Mesodermal cell (in vitro differentiated cells): ENCODE results near the gene CALN1.

Experiments
- H3K27ac ChIP-seq: 2 replicates; pipeline ENCODE4 v1.7.0; 2013; ENCODE audit warnings: mild to moderate bottlenecking, low read depth, low read length, moderate library complexity; ENCODE audit not compliant: severe bottlenecking
- H3K36me3 ChIP-seq: 2 replicates; pipeline ENCODE4 v1.7.1; 2013; ENCODE audit warnings: mild to moderate bottlenecking, low read length, moderate library complexity; ENCODE audit not compliant: control insufficient read depth, insufficient read depth
- H3K4me1 ChIP-seq: one replicate; pipeline ENCODE4 v1.7.1; 2013; ENCODE audit warnings: mild to moderate bottlenecking, low read length; ENCODE audit not compliant: insufficient read depth, control insufficient read depth, poor library complexity, severe bottlenecking
- H3K4me3 ChIP-seq: 2 replicates; pipeline ENCODE4 v1.7.0; 2013; ENCODE audit warnings: low read length, control low read depth, mild to moderate bottlenecking; ENCODE audit not compliant: insufficient read depth, poor library complexity, severe bottlenecking; ENCODE audit errors: extremely low read depth
- H3K9me3 ChIP-seq: 2 replicates; pipeline ENCODE4 v1.7.1; 2013; ENCODE audit warnings: mild to moderate bottlenecking, low read length, moderate library complexity; ENCODE audit not compliant: control insufficient read depth
- WGBS, 2 experiments: methylation state at CpG; one replicate each; pipeline ENCODE4 v1.1.5; 2013; ENCODE audit warnings: missing lambda C conversion rate in 2 of 2; ENCODE audit not compliant: insufficient coverage in 2 of 2; 5-methylcytosine and 5-hydroxymethylcytosine counted together

The CALN1 gene

GRCh38 chr7:72437610-72438009, 25.5 kb upstream of the CALN1 start:
- H3K27ac ChIP-seq, result no peak overlapping the region
- no peaks in the 10 kb centered on the region for H3K36me3 ChIP-seq
- H3K9me3 ChIP-seq, result no peaks in the 10 kb centered on the region
- H3K4me1 ChIP-seq, result no peaks in the 10 kb centered on the region
- H3K4me3 ChIP-seq, result no peak overlapping the region

GRCh38 chr7:72437061-72437585, 25.0 kb upstream of the CALN1 start:
- no peaks in the 10 kb centered on the region for H3K36me3 ChIP-seq
- H3K4me1 ChIP-seq, result no peaks in the 10 kb centered on the region
- no peak overlapping the region for H3K27ac ChIP-seq
- H3K4me3 ChIP-seq, result no peak overlapping the region
- WGBS, 2 experiments, result 100% methylated on average over 2 of the region's 2 CpGs; no CpG with 5 or more reads in 1 of the 2 experiments
- no peaks in the 10 kb centered on the region for H3K9me3 ChIP-seq

- Histone ChIP-seq H3K9me3 (no peaks in the 10 kb centered on the region), H3K4me1 (no peaks in the 10 kb centered on the region), H3K27ac (peak overlapping the region; percentile 24), H3K4me3 (no peak overlapping the region), H3K36me3 (no peaks in the 10 kb centered on the region)
- WGBS, 2 experiments, result 75 to 100% methylated on average over 1 to 2 of the region's 5 CpGs
Measured at GRCh38 chr7:72435925-72436480, 23.9 kb upstream of the CALN1 start.

DNA sequence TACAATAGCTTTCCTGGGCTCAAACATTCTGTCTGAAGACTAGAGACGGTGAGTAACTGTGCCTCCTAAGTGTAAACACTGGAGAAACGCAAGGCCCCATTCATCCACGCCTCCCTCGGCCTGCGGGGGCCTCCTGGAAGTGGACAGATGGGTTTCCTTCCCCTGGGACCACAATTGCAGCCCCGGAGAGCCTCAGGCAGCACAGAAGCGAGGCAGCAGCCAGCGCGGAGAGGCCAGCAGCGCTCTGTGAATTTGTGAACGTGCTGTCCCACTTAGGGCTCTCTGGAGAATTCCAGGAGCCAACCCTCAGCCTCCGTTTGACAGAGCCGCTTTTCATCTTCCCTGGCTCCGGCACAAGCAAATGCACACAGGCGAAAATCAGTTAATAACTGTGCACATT, 23.2 kb upstream of the CALN1 start:
- 77 to 90% methylated on average over 8 to 12 of the region's 15 CpGs for WGBS, 2 experiments
- H3K27ac ChIP-seq, result peak overlapping the region; percentile 30
- H3K9me3 ChIP-seq, result no peaks in the 10 kb centered on the region

DNA sequence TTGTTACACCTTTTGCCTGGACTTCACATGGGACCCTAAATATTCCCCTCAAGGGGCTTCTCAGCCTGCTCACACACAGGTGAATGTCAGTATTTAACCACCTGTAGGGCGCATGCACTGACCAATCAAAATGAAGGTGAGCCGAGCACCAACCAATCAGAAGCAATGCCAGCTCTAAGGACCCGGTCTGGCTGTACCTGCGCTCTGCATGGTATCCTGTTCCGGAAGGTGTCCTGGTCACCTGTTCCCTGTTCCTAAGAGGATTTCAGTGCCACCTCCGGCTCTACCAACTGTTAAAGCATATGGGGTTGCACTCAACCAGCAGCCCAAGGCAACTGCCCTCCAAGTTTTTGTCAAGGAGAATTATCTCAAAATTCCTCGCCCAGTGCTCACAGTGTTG, 18.4 kb upstream of the CALN1 start:
- Histone ChIP-seq H3K4me3 (no peak overlapping the region), H3K4me1 (no peaks in the 10 kb centered on the region), H3K36me3 (no peaks in the 10 kb centered on the region), H3K27ac (no peak overlapping the region), H3K9me3 (no peaks in the 10 kb centered on the region)
- 81% methylated on average over 6 of the region's 7 CpGs for WGBS, 2 experiments

More for the DNA sequence above, 23.2 kb upstream of the CALN1 start:
- H3K4me3 ChIP-seq, result no peak overlapping the region
- H3K36me3 ChIP-seq, result no peaks in the 10 kb centered on the region
- no peaks in the 10 kb centered on the region for H3K4me1 ChIP-seq

DNA sequence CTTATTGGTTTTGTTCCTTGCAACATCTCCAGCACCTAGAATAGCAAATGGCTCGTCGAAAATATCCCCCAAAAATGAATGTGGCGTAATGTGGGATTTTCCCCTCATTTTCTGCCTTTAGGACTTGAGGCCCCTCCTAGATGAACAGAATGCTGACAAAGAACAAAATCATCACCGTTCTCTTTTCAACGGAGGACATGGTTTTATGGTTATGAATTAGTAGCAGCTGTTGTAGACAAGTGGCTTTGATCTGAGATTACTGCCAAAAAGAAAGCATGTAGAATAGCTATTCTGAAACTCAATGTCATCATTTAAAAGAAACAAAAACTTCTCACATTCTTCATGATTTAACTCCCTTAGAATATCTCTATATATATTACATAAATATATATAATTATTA, 17.2 kb upstream of the CALN1 start:
- Histone ChIP-seq H3K4me1 (no peaks in the 10 kb centered on the region), H3K36me3 (no peaks in the 10 kb centered on the region), H3K9me3 (no peaks in the 10 kb centered on the region), H3K27ac (no peak overlapping the region), H3K4me3 (no peak overlapping the region)
- WGBS, 2 experiments, result 92 to 96% methylated on average over 2 to 4 of the region's 5 CpGs

GRCh38 chr7:72416846-72417245, 4.7 kb upstream of the CALN1 start:
- Histone ChIP-seq H3K9me3 (no peaks in the 10 kb centered on the region), H3K4me1 (no peaks in the 10 kb centered on the region), H3K4me3 (no peak overlapping the region), H3K27ac (no peak overlapping the region), H3K36me3 (no peaks in the 10 kb centered on the region)
- WGBS, 2 experiments, result 82 to 90% methylated on average over 8 of the region's 8 CpGs

- 90 to 91% methylated on average over 11 of the region's 11 CpGs for WGBS, 2 experiments
- Histone ChIP-seq H3K9me3 (no peaks in the 10 kb centered on the region), H3K36me3 (no peaks in the 10 kb centered on the region), H3K4me3 (no peak overlapping the region), H3K4me1 (no peaks in the 10 kb centered on the region), H3K27ac (no peak overlapping the region)
Measured at GRCh38 chr7:72415586-72415985, 3.4 kb upstream of the CALN1 start.

DNA sequence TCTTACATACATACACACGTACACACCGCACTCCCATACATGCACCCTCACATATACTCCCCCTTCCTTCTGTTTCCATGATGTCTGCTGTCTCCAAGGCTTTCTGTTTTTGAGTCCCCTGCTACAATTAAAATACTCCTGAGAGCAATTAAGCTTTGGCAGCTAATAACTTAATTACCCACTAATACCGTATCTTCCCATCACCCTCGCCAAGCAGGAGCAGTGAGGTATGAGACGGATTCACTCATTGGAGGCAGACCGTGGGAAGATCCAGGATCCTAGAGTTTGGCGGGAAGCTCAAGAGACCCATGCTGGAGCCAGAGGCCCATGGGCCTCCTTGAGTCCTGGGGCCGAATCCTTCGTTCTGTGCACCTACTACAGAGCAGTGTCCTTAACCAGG, 1.7 kb upstream of the CALN1 start:
- H3K27ac ChIP-seq, result no peak overlapping the region
- no peaks in the 10 kb centered on the region for H3K36me3 ChIP-seq
- H3K4me3 ChIP-seq, result no peak overlapping the region
- 95 to 100% methylated on average over 6 to 9 of the region's 9 CpGs for WGBS, 2 experiments
- H3K4me1 ChIP-seq, result no peaks in the 10 kb centered on the region
- no peaks in the 10 kb centered on the region for H3K9me3 ChIP-seq

DNA sequence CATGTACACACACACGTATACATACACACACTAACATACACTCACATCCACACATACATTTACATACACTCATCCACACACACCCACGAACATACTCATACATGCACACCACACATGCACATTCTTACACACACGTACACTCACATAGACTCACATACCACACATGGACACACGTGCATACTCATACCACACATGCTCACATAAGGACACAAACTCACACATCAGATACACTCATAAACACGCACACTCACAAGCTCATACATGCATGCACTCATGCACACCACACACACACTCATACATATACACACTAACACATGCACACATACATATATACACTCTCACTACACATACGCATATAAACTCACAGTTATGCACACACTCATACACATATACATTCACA, 1.2 kb upstream of the CALN1 start:
- H3K4me1 ChIP-seq, result no peaks in the 10 kb centered on the region
- H3K27ac ChIP-seq, result no peak overlapping the region
- WGBS, 2 experiments, result 81 to 90% methylated on average over 6 of the region's 6 CpGs
- no peaks in the 10 kb centered on the region for H3K36me3 ChIP-seq
- H3K9me3 ChIP-seq, result no peaks in the 10 kb centered on the region
- no peak overlapping the region for H3K4me3 ChIP-seq

DNA sequence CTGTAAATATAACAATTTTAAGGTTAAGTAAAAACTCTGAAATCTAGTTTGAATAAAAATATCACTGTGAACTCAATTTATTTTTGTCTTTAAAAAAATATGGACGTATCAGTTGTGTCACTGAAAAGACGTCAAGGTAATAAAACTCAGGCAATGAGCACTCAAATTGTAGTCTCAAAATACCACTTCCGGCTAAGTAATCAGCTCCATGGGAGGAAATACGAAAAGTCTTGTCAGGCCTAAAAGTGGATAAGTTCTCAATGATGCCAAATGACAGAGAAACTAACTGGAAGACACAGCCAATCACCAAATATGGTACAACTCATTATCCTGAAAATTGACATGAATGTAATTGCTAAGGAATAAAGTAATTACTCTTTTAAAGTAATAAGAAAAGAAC, 719 bp downstream of the CALN1 start:
- WGBS, 2 experiments, result 89 to 100% methylated on average over 1 to 3 of the region's 4 CpGs
- Histone ChIP-seq H3K9me3 (no peaks in the 10 kb centered on the region), H3K36me3 (no peaks in the 10 kb centered on the region), H3K27ac (no peak overlapping the region), H3K4me1 (no peaks in the 10 kb centered on the region), H3K4me3 (no peak overlapping the region)
